HEK293 (cell line): ENCODE measurements around the gene ASXL3.

ENCODE experiments used
- CTCF ChIP-seq: fragments of 450-650 bp; formaldehyde crosslinking; IDR thresholded peaks from 2 replicates; pipeline ENCODE4 v1.5.1; 2016; ENCODE audit warnings: missing biosample characterization, missing genetic modification characterization
- EGR2 ChIP-seq: fragments of 450-650 bp; formaldehyde crosslinking; IDR thresholded peaks from 2 replicates; pipeline ENCODE4 v1.5.1; 2016; ENCODE audit warnings: low read depth, missing biosample characterization, missing genetic modification characterization
- SP7 ChIP-seq: fragments of 450-650 bp; formaldehyde crosslinking; IDR thresholded peaks from 2 replicates; pipeline ENCODE4 v1.5.1; 2016; ENCODE audit warnings: missing biosample characterization, missing genetic modification characterization
- TCF7L2 ChIP-seq: IDR thresholded peaks from 2 replicates; pipeline ENCODE4 v1.6.1; 2011; ENCODE audit warnings: low read depth, mild to moderate bottlenecking, inconsistent platforms, low read length, moderate library complexity, borderline replicate concordance
- YY1 ChIP-seq: fragments of 450-650 bp; formaldehyde crosslinking; IDR thresholded peaks from 2 replicates; pipeline ENCODE4 v1.5.1; 2018; ENCODE audit warnings: missing biosample characterization, missing genetic modification characterization
- ZBTB7A ChIP-seq: fragments of 450-650 bp; formaldehyde crosslinking; IDR thresholded peaks from 2 replicates; pipeline ENCODE4 v1.5.1; 2016; ENCODE audit warnings: low read depth, missing biosample characterization, missing genetic modification characterization
- ZNF133 ChIP-seq: fragments of 450-650 bp; formaldehyde crosslinking; IDR thresholded peaks from 2 replicates; pipeline ENCODE4 v1.5.1; 2016; ENCODE audit warnings: missing biosample characterization, missing genetic modification characterization
- ZNF221 ChIP-seq: fragments of 450-650 bp; formaldehyde crosslinking; IDR thresholded peaks from 2 replicates; pipeline ENCODE4 v1.5.1; 2017; ENCODE audit warnings: missing biosample characterization, missing genetic modification characterization, borderline replicate concordance
- ZNF311 ChIP-seq: fragments of 450-650 bp; formaldehyde crosslinking; IDR thresholded peaks from 2 replicates; pipeline ENCODE4 v1.5.1; 2017; ENCODE audit warnings: missing biosample characterization, missing genetic modification characterization, borderline replicate concordance
- ZNF660 ChIP-seq: fragments of 450-650 bp; IDR thresholded peaks from 2 replicates; pipeline ENCODE4 v1.5.1; 2018; ENCODE audit warnings: missing biosample characterization, mild to moderate bottlenecking, missing genetic modification characterization
- ZSCAN30 ChIP-seq: fragments of 450-650 bp; IDR thresholded peaks from 2 replicates; pipeline ENCODE4 v1.5.1; 2018; ENCODE audit warnings: missing biosample characterization, mild to moderate bottlenecking, missing genetic modification characterization, moderate library complexity

- TF ChIP-seq CTCF (tag by site-specific recombination): no peak
- TF ChIP-seq ZNF311 (tag by site-specific recombination): no peak
- no peak for TF ChIP-seq ZNF221 (tag by site-specific recombination)
- TF ChIP-seq ZSCAN30 (tag by site-specific recombination): no peak
- TF ChIP-seq ZNF133 (tag by site-specific recombination): no peak
- TF ChIP-seq ZNF660: no peak
- no peak for TF ChIP-seq EGR2 (tag by site-specific recombination)
- no peak for TF ChIP-seq TCF7L2
- no peak for TF ChIP-seq ZBTB7A (tag by site-specific recombination)
- no peak for TF ChIP-seq YY1 (tag by site-specific recombination)
- no peak for TF ChIP-seq SP7 (tag by site-specific recombination)
These were observed 6.8 kb downstream of the ASXL3 start for GRCh38 chr18:33584548-33585430.
